IMR-90 (cell line): ENCODE data around the gene ITGA4. TPM values are rescaled to one million over a fixed set of nuclear protein-coding genes. Genes with fewer than 3 reads are reported as not detected.

Source experiments
- ATAC-seq: fragments of 200-7000 bp; cut with Tn5 transposase; 2 replicates; pipeline ENCODE4 v1.9.1; 2020; ENCODE audit warnings: low read depth, mild to moderate bottlenecking, moderate library complexity
- BruUV-seq: library from RNA; stranded (reverse); fragments of 400-500 nt; replicated peaks from 2 replicates; lab custom pipeline; 2021; lab: Mats Ljungman, UMichigan
- CTCF ChIA-PET: fragments of 300-600 bp; formaldehyde crosslinking; extraction: SDS; loops from one replicate; lab custom pipeline; 2021; ENCODE audit warnings: antibody characterized with exemption; lab: Yijun Ruan, JAX
- POLR2A ChIA-PET: fragments of 300-600 bp; sonication (Branson Sonifier 250); formaldehyde crosslinking; loops from one replicate; lab custom pipeline; 2022; ENCODE audit warnings: antibody characterized with exemption; ENCODE audit not compliant: unreplicated experiment; lab: Charles Lee
- DNase-seq: peaks from one replicate; pipeline ENCODE4 v3.0.0; 2013
- H2AFZ ChIP-seq: replicated peaks from 2 replicates; pipeline ENCODE3; 2013; ENCODE audit warnings: low read length, mild to moderate bottlenecking; ENCODE audit not compliant: poor library complexity
- H2AK5ac ChIP-seq: 2 replicates; pipeline ENCODE4 v1.6.1; 2013; ENCODE audit warnings: low read depth, low read length, inconsistent platforms
- H2AK9ac ChIP-seq: replicated peaks from 2 replicates; pipeline ENCODE3; 2013; ENCODE audit warnings: mild to moderate bottlenecking, low read depth, low read length, moderate library complexity; ENCODE audit not compliant: poor library complexity
- H2BK120ac ChIP-seq: 2 replicates; pipeline ENCODE4 v1.6.1; 2013; ENCODE audit warnings: low read depth, low read length, inconsistent platforms
- H2BK15ac ChIP-seq: 3 replicates; pipeline ENCODE4 v1.6.1; 2013; ENCODE audit warnings: low read depth, low read length, inconsistent platforms
- H2BK20ac ChIP-seq: 2 replicates; pipeline ENCODE4 v1.6.1; 2013; ENCODE audit warnings: low read depth, mild to moderate bottlenecking, inconsistent platforms, low read length, moderate library complexity
- H2BK5ac ChIP-seq: 2 replicates; pipeline ENCODE4 v1.6.1; 2013; ENCODE audit warnings: mild to moderate bottlenecking, low read depth, low read length, inconsistent platforms; ENCODE audit not compliant: poor library complexity, severe bottlenecking
- H3K14ac ChIP-seq: replicated peaks from 2 replicates; pipeline ENCODE4 v1.6.1; 2013; ENCODE audit warnings: low read depth, low read length, inconsistent platforms
- H3K18ac ChIP-seq: 2 replicates; pipeline ENCODE4 v1.6.1; 2013; ENCODE audit warnings: low read depth, low read length, control low read depth
- H3K23ac ChIP-seq: 2 replicates; pipeline ENCODE4 v1.6.1; 2013; ENCODE audit warnings: low read depth, low read length, inconsistent platforms
- H3K27ac ChIP-seq: 2 replicates; pipeline ENCODE4 v1.5.1; 2013; ENCODE audit warnings: mild to moderate bottlenecking, control low read depth, low read length; ENCODE audit not compliant: insufficient read depth
- H3K27me3 ChIP-seq: 2 replicates; pipeline ENCODE4 v1.6.1; 2013; ENCODE audit warnings: low read length; ENCODE audit not compliant: control insufficient read depth, insufficient read depth
- H3K36me3 ChIP-seq: 2 replicates; pipeline ENCODE4 v1.6.1; 2013; ENCODE audit warnings: low read length, mixed read lengths; ENCODE audit not compliant: control insufficient read depth, insufficient read depth
- H3K4ac ChIP-seq: 2 replicates; pipeline ENCODE4 v1.6.1; 2013; ENCODE audit warnings: low read depth, low read length, inconsistent platforms
- H3K4me1 ChIP-seq: 2 replicates; pipeline ENCODE4 v1.6.1; 2013; ENCODE audit warnings: low read length, mixed read lengths; ENCODE audit not compliant: control insufficient read depth, insufficient read depth
- H3K4me2 ChIP-seq: 2 replicates; pipeline ENCODE4 v1.6.1; 2013; ENCODE audit warnings: low read depth, mild to moderate bottlenecking, control low read depth, low read length, moderate library complexity
- H3K4me3 ChIP-seq: 2 replicates; pipeline ENCODE4 v1.5.1; 2013; ENCODE audit warnings: low read depth, mild to moderate bottlenecking, control low read depth, low read length, moderate library complexity; ENCODE audit not compliant: insufficient read depth
- H3K56ac ChIP-seq: 2 replicates; pipeline ENCODE4 v1.6.1; 2013; ENCODE audit warnings: low read length, inconsistent platforms; ENCODE audit not compliant: insufficient read depth; ENCODE audit errors: extremely low read depth
- H3K79me1 ChIP-seq, 2 experiments: 2 replicates each; pipeline ENCODE4 v1.6.1; 2013; ENCODE audit warnings: low read length in 2 of 2, inconsistent platforms in 1 of 2, low read depth in 1 of 2
- H3K9ac ChIP-seq: 2 replicates; pipeline ENCODE4 v1.6.1; 2013; ENCODE audit warnings: low read depth, low read length, control low read depth
- H3K9me1 ChIP-seq: 2 replicates; pipeline ENCODE4 v1.6.1; 2013; ENCODE audit warnings: low read length, inconsistent platforms; ENCODE audit not compliant: insufficient read depth
- H3K9me3 ChIP-seq: 2 replicates; pipeline ENCODE4 v1.6.1; 2013; ENCODE audit warnings: low read length; ENCODE audit not compliant: control insufficient read depth, insufficient read depth
- H4K20me1 ChIP-seq: 2 replicates; pipeline ENCODE4 v1.6.1; 2013; ENCODE audit warnings: low read length, inconsistent platforms; ENCODE audit not compliant: insufficient read depth
- H4K5ac ChIP-seq: 2 replicates; pipeline ENCODE4 v1.6.1; 2013; ENCODE audit warnings: mild to moderate bottlenecking, low read depth, low read length, control low read depth
- H4K8ac ChIP-seq, 2 experiments: 2 replicates each; pipeline ENCODE4 v1.6.1; 2013; ENCODE audit warnings: low read depth in 2 of 2, low read length in 2 of 2, control low read depth in 1 of 2, inconsistent platforms in 1 of 2
- H4K91ac ChIP-seq: 2 replicates; pipeline ENCODE4 v1.6.1; 2013; ENCODE audit warnings: low read depth, low read length, inconsistent platforms; ENCODE audit not compliant: insufficient read depth
- BHLHE40 ChIP-seq: fragments of 150-350 bp; IDR thresholded peaks from 2 replicates; pipeline ENCODE4 v1.6.1; 2016; ENCODE audit warnings: mild to moderate bottlenecking, low read depth, low read length
- CHD1 ChIP-seq: IDR thresholded peaks from 2 replicates; pipeline ENCODE4 v1.6.1; 2012; ENCODE audit warnings: low read depth, low read length, improper control_type of control experiment
- MXI1 ChIP-seq: IDR thresholded peaks from 2 replicates; pipeline ENCODE4 v1.6.1; 2012; ENCODE audit warnings: low read depth, mild to moderate bottlenecking, low read length, moderate library complexity, borderline replicate concordance
- NFE2L2 ChIP-seq: fragments of 150-350 bp; IDR thresholded peaks from 2 replicates; pipeline ENCODE4 v1.6.1; 2016; ENCODE audit warnings: low read depth, mild to moderate bottlenecking, low read length
- POLR2A ChIP-seq: IDR thresholded peaks from 2 replicates; pipeline ENCODE4 v1.6.1; 2012; ENCODE audit warnings: mild to moderate bottlenecking, low read depth, low read length
- USF2 ChIP-seq: fragments of 150-350 bp; IDR thresholded peaks from 2 replicates; pipeline ENCODE4 v1.6.1; 2017; ENCODE audit warnings: mild to moderate bottlenecking, antibody characterized with exemption, low read length, low read depth
- WGBS, 2 experiments: methylation state at CpG; one replicate each; pipeline versions ENCODE4 v1.1.5 to v1.1.7; 2013; ENCODE audit warnings: missing lambda C conversion rate in 2 of 2; ENCODE audit not compliant: insufficient read length in 1 of 2; ENCODE audit errors: extremely low coverage in 2 of 2; 5-methylcytosine and 5-hydroxymethylcytosine counted together
- dilution Hi-C: fragments of 300-500 bp; cut with HindIII; formaldehyde crosslinking; loops from one replicate; pipeline ENCODE4 v1.14.3; 2018; ENCODE audit warnings: low sequenced_read_pairs; ENCODE audit not compliant: unreplicated experiment
- in situ Hi-C: fragments of 300-500 bp; cut with MboI; formaldehyde crosslinking; loops from 3 replicates; pipeline ENCODE4 v1.14.3; 2019; ENCODE audit warnings: low sequenced_read_pairs, inconsistent platforms, mixed read lengths
- intact Hi-C: fragments of 100-400 bp; cut with micrococcal nuclease; formaldehyde crosslinking; loops from 2 replicates; pipeline ENCODE4 v1.10.0; 2022
- polyA plus RNA-seq, 3 experiments: library from polyadenylated mRNA; depleted of rRNA; stranded (reverse); fragments of >200 nt; gene quantifications; 2 replicates each; pipeline ENCODE4 v1.2.3, GENCODE V29; 2012; ENCODE audit warnings: low replicate concordance in 1 of 3
- total RNA-seq: library from RNA; depleted of rRNA; stranded (reverse); fragments of >200 nt; gene quantifications from 2 replicates; pipeline ENCODE4 v1.2.3, GENCODE V29; 2012

ITGA4 gene
- total and polyA plus RNA-seq, 2 of the 4 experiments (the other 2 are of a cell fraction): 6.9 to 13.6 TPM

- no peak overlapping the region for H2AFZ ChIP-seq
- no peaks in the 10 kb centered on the region for H3K27me3 ChIP-seq
- H3K36me3 ChIP-seq: no peaks in the 10 kb centered on the region
- H3K56ac ChIP-seq: no peak overlapping the region
- H4K91ac ChIP-seq: no peak overlapping the region
- no peak overlapping the region for H2BK120ac ChIP-seq
- H3K14ac ChIP-seq: no peak overlapping the region
- H3K9me3 ChIP-seq: no peaks in the 10 kb centered on the region
- H2BK15ac ChIP-seq: no peak overlapping the region
- no peak overlapping the region for H4K5ac ChIP-seq
- POLR2A ChIA-PET: no interaction called here
- CTCF ChIA-PET: no interaction called here
- no peak overlapping the region for H3K27ac ChIP-seq
- DNase-seq (no peak), ATAC-seq (no peak)
- H3K9ac ChIP-seq: no peak overlapping the region
- no peaks in the 10 kb centered on the region for H3K79me1 ChIP-seq
- TF ChIP-seq POLR2A: no peak
- no peak for TF ChIP-seq CHD1
- no peak for TF ChIP-seq USF2
- no peak for TF ChIP-seq NFE2L2
- TF ChIP-seq BHLHE40: no peak
- TF ChIP-seq MXI1: no peak
- H3K4me2 ChIP-seq: no peak overlapping the region
- no TSS peak for BruUV-seq
- WGBS, 2 experiments: no CpG with 5 or more reads among the region's 3 CpGs
- no peak overlapping the region for H2BK20ac ChIP-seq
- no peak overlapping the region for H2AK5ac ChIP-seq
- H4K8ac ChIP-seq: no peak overlapping the region
- H3K4ac ChIP-seq: no peak overlapping the region
- H3K4me1 ChIP-seq: no peaks in the 10 kb centered on the region
- no peak overlapping the region for H3K23ac ChIP-seq
- in situ Hi-C loops (no loop called here), intact Hi-C loops (no loop called here), dilution Hi-C loops (no loop called here)
- H2AK9ac ChIP-seq: no peak overlapping the region
- H3K18ac ChIP-seq: no peak overlapping the region
- H4K20me1 ChIP-seq: no peaks in the 10 kb centered on the region
- no peak overlapping the region for H2BK5ac ChIP-seq
- H3K9me1 ChIP-seq: peaks cover 3% of the 10 kb centered on the region; the same call in 1 of the 2 replicates
- H3K4me3 ChIP-seq: no peak overlapping the region
Observed at GRCh38 chr2:181515719-181516118, 58.5 kb downstream of the ITGA4 start.
